Measurements from ENCODE around the gene CST11. TPM values are rescaled to one million over a fixed set of nuclear protein-coding genes. Genes with fewer than 3 reads are reported as not detected.

Gene CST11
- total RNA-seq, 1 experiment from 2014 or later: not detected

- no peak for TF ChIP-seq CTCF (IDR thresholded peaks at IDR 0.05; ENCODE audit: unreplicated experiment)
- BruUV-seq (replicated peaks): no TSS peak
- Mint-ChIP-seq H3K4me3 (ENCODE audit: low read depth, unreplicated experiment) (no peak overlapping the region), H3K27me3 (ENCODE audit: unreplicated experiment) (peaks cover 18% of the 10 kb centered on the region), H3K36me3 (ENCODE audit: insufficient read depth, unreplicated experiment) (no peaks in the 10 kb centered on the region), H3K9me3 (ENCODE audit: low read depth, unreplicated experiment) (no peaks in the 10 kb centered on the region), H3K27ac (ENCODE audit: unreplicated experiment) (no peak overlapping the region), H3K4me1 (ENCODE audit: low read depth, unreplicated experiment) (no peaks in the 10 kb centered on the region)
- intact Hi-C loops (cut with micrococcal nuclease; ENCODE audit: unreplicated experiment): no loop called here
- CTCF ChIA-PET: no interaction called here
- no peak for DNase-seq
Observed at GRCh38 chr20:23459461-23460150, 6.9 kb upstream of the CST11 start.

GRCh38 chr20:23456873-23457272, 4.2 kb upstream of the CST11 start:
- TF ChIP-seq CTCF (IDR thresholded peaks at IDR 0.05; ENCODE audit: unreplicated experiment): no peak
- Mint-ChIP-seq H3K27ac (ENCODE audit: unreplicated experiment) (no peak overlapping the region), H3K36me3 (ENCODE audit: insufficient read depth, unreplicated experiment) (no peaks in the 10 kb centered on the region), H3K4me1 (ENCODE audit: low read depth, unreplicated experiment) (no peaks in the 10 kb centered on the region), H3K4me3 (ENCODE audit: low read depth, unreplicated experiment) (no peak overlapping the region), H3K27me3 (ENCODE audit: unreplicated experiment) (peaks cover 18% of the 10 kb centered on the region), H3K9me3 (ENCODE audit: low read depth, unreplicated experiment) (no peaks in the 10 kb centered on the region)
- no TSS peak for BruUV-seq (replicated peaks)
- intact Hi-C loops (cut with micrococcal nuclease; ENCODE audit: unreplicated experiment): no loop called here
- no peak for DNase-seq
- CTCF ChIA-PET: no interaction called here

GRCh38 chr20:23456409-23456808, 3.7 kb upstream of the CST11 start:
- CTCF ChIA-PET: no interaction called here

GRCh38 chr20:23455639-23456038, 3.0 kb upstream of the CST11 start:
- H3K4me1 Mint-ChIP-seq (ENCODE audit: low read depth, unreplicated experiment): no peaks in the 10 kb centered on the region
- CTCF ChIA-PET: no interaction called here
- no peaks in the 10 kb centered on the region for H3K36me3 Mint-ChIP-seq (ENCODE audit: insufficient read depth, unreplicated experiment)
- no peak overlapping the region for H3K4me3 Mint-ChIP-seq (ENCODE audit: low read depth, unreplicated experiment)
- H3K9me3 Mint-ChIP-seq (ENCODE audit: low read depth, unreplicated experiment): no peaks in the 10 kb centered on the region
- DNase-seq: no peak
- no peak overlapping the region for H3K27ac Mint-ChIP-seq (ENCODE audit: unreplicated experiment)
- H3K27me3 Mint-ChIP-seq (ENCODE audit: unreplicated experiment): peaks cover 28% of the 10 kb centered on the region
- no TSS peak for BruUV-seq (replicated peaks)
- intact Hi-C loops (cut with micrococcal nuclease; ENCODE audit: unreplicated experiment): no loop called here
- TF ChIP-seq CTCF (IDR thresholded peaks at IDR 0.05; ENCODE audit: unreplicated experiment): no peak

More at GRCh38 chr20:23456409-23456808, 3.7 kb upstream of the CST11 start:
- intact Hi-C loops (cut with micrococcal nuclease; ENCODE audit: unreplicated experiment): no loop called here
- H3K27me3 Mint-ChIP-seq (ENCODE audit: unreplicated experiment): peaks cover 20% of the 10 kb centered on the region
- TF ChIP-seq CTCF (IDR thresholded peaks at IDR 0.05; ENCODE audit: unreplicated experiment): no peak
- no peaks in the 10 kb centered on the region for H3K9me3 Mint-ChIP-seq (ENCODE audit: low read depth, unreplicated experiment)
- H3K4me1 Mint-ChIP-seq (ENCODE audit: low read depth, unreplicated experiment): no peaks in the 10 kb centered on the region
- no peak overlapping the region for H3K27ac Mint-ChIP-seq (ENCODE audit: unreplicated experiment)
- no peak for DNase-seq
- H3K4me3 Mint-ChIP-seq (ENCODE audit: low read depth, unreplicated experiment): no peak overlapping the region
- no TSS peak for BruUV-seq (replicated peaks)
- no peaks in the 10 kb centered on the region for H3K36me3 Mint-ChIP-seq (ENCODE audit: insufficient read depth, unreplicated experiment)
